ENCODE data around the gene DNASE2B. TPM values are rescaled to one million over a fixed set of nuclear protein-coding genes. Genes with fewer than 3 reads are reported as not detected.

Gene DNASE2B
- total RNA-seq, 4 donors from 2014 or later = not detected

GRCh38 chr1:84360316-84360715 is 38.0 kb upstream of the DNASE2B start:
- intact Hi-C loops (cut with DNase I) = no loop called here
- no peak for DNase-seq
- Histone ChIP-seq H3K36me3 (no peaks in the 10 kb centered on the region), H3K27ac (no peak overlapping the region), H3K9me3 (no peaks in the 10 kb centered on the region), H3K4me1 (peaks cover 0 to 8% (median 0%) of the 10 kb centered on the region in 3 donors), H3K27me3 (no peaks in the 10 kb centered on the region), H3K4me3 (no peak overlapping the region)
- WGBS, 2 donors = 44 to 57% methylated on average over 1 of the region's 1 CpG
- no peak for TF ChIP-seq CTCF (IDR thresholded peaks at IDR 0.05)

DNA sequence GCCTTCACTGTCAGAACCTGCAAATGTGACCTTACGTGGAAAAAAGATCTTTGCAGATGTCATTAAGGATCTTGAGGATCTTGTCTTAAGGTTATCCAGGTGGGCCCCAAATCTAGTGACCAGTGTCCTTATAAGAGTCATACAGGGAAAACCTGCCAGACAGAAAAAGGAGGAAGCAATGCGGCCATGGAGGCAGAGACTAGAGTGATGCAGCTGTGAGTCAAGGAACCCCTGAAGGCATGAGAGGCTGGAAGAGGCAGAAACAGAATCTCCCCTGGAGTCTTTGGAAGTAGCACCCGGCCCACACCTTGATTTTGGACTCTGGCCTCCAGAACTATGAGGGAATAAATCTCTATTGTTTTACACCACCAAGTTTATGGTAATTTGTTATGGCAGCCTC is 36.5 kb upstream of the DNASE2B start:
- Histone ChIP-seq H3K4me1 (peaks cover 0 to 22% (median 5%) of the 10 kb centered on the region in 3 donors), H3K9me3 (no peaks in the 10 kb centered on the region), H3K27me3 (no peaks in the 10 kb centered on the region), H3K4me3 (no peak overlapping the region), H3K36me3 (no peaks in the 10 kb centered on the region), H3K27ac (no peak overlapping the region)
- TF ChIP-seq CTCF (IDR thresholded peaks at IDR 0.05) = no peak
- TF ChIP-seq POLR2A (IDR thresholded peaks at IDR 0.05) = no peak
- DNase-seq = no peak
- intact Hi-C loops (cut with DNase I) = no loop called here
- WGBS, 2 donors = 51 to 75% methylated on average over 3 of the region's 3 CpGs

DNA sequence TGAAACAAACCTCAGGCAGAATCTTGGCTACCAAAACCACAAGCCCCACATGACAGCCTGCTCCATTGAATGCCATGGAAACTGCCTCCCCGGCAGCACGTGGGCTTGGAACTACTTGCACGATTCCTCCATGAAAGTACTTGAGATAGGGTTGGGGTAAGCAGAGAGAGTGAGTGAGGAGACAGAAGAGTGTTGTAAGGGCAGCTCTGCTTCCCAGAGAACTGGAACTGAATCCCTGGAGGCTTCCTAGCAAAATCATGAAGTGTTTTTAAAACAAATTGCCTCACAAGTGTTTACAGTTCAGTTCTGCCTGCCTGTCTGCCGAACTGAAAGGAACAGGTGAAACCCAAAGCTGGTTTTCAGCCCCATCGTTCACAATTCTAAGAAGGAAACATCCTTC is 35.3 kb upstream of the DNASE2B start:
- H3K27ac ChIP-seq = peak overlapping the region in 3 of 4 donors; percentile 29 to 40 (median 36)
- H3K4me1 ChIP-seq = peaks cover 0 to 22% (median 5%) of the 10 kb centered on the region in 3 donors
- TF ChIP-seq POLR2A (IDR thresholded peaks at IDR 0.05) (no peak), CTCF (IDR thresholded peaks at IDR 0.05) (no peak)
- H3K4me3 ChIP-seq = no peak overlapping the region
- H3K9me3 ChIP-seq = no peaks in the 10 kb centered on the region
- DNase-seq = no peak
- WGBS, 2 donors = 39 to 51% methylated on average over 5 of the region's 5 CpGs
- H3K27me3 ChIP-seq = no peaks in the 10 kb centered on the region
- no peaks in the 10 kb centered on the region for H3K36me3 ChIP-seq
- intact Hi-C loops (cut with DNase I) = no loop called here

DNA sequence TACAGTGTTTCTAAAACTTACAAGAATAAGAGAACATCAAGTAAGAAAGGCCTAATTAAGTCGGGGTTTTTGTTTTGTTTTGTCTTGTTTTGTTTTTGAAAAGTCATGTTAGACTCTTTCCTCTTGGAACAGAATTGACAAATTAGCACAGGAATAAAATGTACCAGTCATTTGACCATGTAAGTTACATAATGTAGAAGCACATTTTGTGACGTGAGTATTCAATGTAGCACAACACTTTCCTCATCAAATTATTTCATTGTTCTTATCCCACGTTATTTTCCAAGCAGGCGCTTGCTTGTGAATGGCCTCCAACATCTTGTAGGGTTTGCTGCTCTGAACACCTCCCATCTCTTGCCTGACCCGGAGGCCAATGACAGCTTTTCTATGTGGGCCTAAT is 34.7 kb upstream of the DNASE2B start:
- intact Hi-C loops (cut with DNase I) = no loop called here
- no peak overlapping the region for H3K4me3 ChIP-seq
- TF ChIP-seq POLR2A (IDR thresholded peaks at IDR 0.05) = no peak
- TF ChIP-seq CTCF (IDR thresholded peaks at IDR 0.05) = no peak
- 77% methylated on average over 5 of the region's 5 CpGs for WGBS, 2 donors
- peaks cover 0 to 22% (median 5%) of the 10 kb centered on the region in 3 donors for H3K4me1 ChIP-seq
- H3K27me3 ChIP-seq = no peaks in the 10 kb centered on the region
- H3K27ac ChIP-seq = peak overlapping the region in 3 of 4 donors; percentile 29 to 40 (median 36)
- no peaks in the 10 kb centered on the region for H3K36me3 ChIP-seq
- no peaks in the 10 kb centered on the region for H3K9me3 ChIP-seq
- DNase-seq = no peak

DNA sequence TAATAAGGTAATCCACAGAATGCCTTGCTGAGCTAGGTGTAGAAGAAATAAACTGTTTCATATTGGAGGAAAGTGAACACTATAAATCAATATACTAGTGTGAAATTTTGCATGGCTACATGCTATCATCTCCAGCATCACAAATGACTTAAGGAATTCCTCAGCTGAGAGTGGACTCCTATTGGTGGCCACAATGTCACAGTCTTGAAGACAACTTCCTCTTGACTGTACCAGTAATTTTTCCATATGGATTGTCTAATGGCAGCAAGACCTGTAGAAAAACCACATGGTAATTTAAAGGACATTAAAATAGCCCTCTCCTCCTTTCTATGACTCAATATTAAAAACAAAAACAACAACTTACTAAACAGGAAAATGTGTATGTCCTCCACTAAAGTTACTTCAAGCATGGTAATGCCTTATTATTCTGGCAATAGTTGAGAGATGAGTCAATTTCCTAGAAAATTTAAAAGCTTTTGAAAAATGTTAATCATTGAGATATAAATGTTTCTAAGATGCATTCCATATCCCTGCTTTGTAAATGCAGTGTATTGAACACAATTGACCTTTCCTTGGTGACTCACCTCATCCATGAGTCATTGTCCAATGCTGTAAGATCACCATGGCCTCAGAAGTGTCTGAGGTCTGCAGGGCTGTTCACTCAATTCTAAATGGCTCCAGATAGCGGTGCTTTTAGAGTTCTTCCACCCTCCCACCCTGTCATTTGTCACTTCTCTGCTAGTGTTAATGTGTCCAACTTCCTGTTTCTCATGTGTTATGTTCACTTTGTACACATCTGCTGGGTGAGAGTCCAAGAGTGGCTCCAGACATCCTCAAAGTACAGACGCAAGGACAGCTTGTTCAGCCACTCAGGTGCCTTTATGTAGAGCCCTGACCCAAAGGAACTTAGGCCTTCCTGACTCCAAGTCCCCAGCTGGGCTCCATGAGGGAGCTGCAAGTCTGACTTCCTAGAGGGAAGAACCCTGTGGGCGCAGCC is 32.8 kb upstream of the DNASE2B start:
- H3K27ac ChIP-seq = peak overlapping the region in 1 of 4 donors; percentile 55
- H3K27me3 ChIP-seq = no peaks in the 10 kb centered on the region
- intact Hi-C loops (cut with DNase I) = no loop called here
- WGBS, 2 donors = 11 to 39% methylated on average over 2 to 3 of the region's 3 CpGs
- no peak for TF ChIP-seq POLR2A (IDR thresholded peaks at IDR 0.05)
- no peak for TF ChIP-seq CTCF (IDR thresholded peaks at IDR 0.05)
- DNase-seq = no peak
- peaks cover 0 to 22% (median 5%) of the 10 kb centered on the region in 3 donors for H3K4me1 ChIP-seq
- no peak overlapping the region for H3K4me3 ChIP-seq
- H3K36me3 ChIP-seq = no peaks in the 10 kb centered on the region
- H3K9me3 ChIP-seq = no peaks in the 10 kb centered on the region
